Nephron progenitor cell (in vitro differentiated cells): ENCODE results near the gene ZFTA.
A peak's percentile ranks its signal among the peaks of the same experiment; 100 is the strongest.
"Not testable (repeated sequence)": the region's sequence is repeated elsewhere in the genome, so short reads cannot be mapped to it uniquely, and the experiment has no call there.

ENCODE experiments used
- DNase-seq: peaks from one replicate; pipeline ENCODE4 v3.0.0; 2021
- H3K27ac Mint-ChIP-seq: 2 replicates; pipeline ENCODE4 v1.8.0; 2021; ENCODE audit warnings: mild to moderate bottlenecking, moderate library complexity, mixed read lengths
- H3K27me3 Mint-ChIP-seq: 2 replicates; pipeline ENCODE4 v1.8.0; 2021; ENCODE audit warnings: mild to moderate bottlenecking, low read depth, mixed read lengths; ENCODE audit not compliant: poor library complexity
- H3K36me3 Mint-ChIP-seq: 2 replicates; pipeline ENCODE4 v1.8.0; 2021; ENCODE audit warnings: low read depth, mixed read lengths
- H3K4me1 Mint-ChIP-seq: 2 replicates; pipeline ENCODE4 v1.8.0; 2021; ENCODE audit warnings: mixed read lengths
- H3K4me3 Mint-ChIP-seq: 2 replicates; pipeline ENCODE4 v1.8.0; 2021; ENCODE audit warnings: mild to moderate bottlenecking, moderate library complexity, mixed read lengths
- H3K9me3 Mint-ChIP-seq: 2 replicates; pipeline ENCODE4 v1.8.0; 2021; ENCODE audit warnings: mild to moderate bottlenecking, moderate library complexity, mixed read lengths
- CTCF ChIP-seq: fragments of 200-600 bp; sonication (generic); IDR thresholded peaks from 2 replicates; pipeline ENCODE4 v1.5.0; 2021; ENCODE audit warnings: antibody characterized with exemption

The ZFTA gene

DNA sequence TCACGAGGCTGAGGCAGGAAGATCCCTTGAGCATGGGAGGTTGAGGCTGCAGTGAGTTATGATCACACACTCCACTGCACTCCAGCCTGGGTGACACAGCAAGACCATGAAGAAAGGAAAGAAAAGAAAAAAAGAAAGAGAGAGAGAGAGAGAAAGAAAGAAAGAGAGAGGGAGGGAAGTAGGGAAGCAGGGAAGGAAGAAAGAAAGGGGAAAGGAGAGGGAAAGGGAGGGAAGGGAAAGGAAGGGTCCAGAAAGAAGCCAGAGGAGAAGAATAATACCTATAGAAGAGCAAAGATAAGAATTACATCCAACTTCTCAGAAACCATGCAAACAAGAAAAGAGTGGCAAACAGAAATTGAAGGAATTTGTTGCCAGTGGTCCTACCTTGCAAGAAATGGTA, 17.2 kb upstream of the ZFTA start:
- no peaks in the 10 kb centered on the region for H3K36me3 Mint-ChIP-seq
- H3K27me3 Mint-ChIP-seq = peaks cover 8% of the 10 kb centered on the region
- H3K4me3 Mint-ChIP-seq = no peak overlapping the region
- no peak overlapping the region for H3K27ac Mint-ChIP-seq
- DNase-seq = no peak
- no peak for TF ChIP-seq CTCF
- peaks cover 18% of the 10 kb centered on the region for H3K4me1 Mint-ChIP-seq
- peaks cover 7% of the 10 kb centered on the region for H3K9me3 Mint-ChIP-seq

DNA sequence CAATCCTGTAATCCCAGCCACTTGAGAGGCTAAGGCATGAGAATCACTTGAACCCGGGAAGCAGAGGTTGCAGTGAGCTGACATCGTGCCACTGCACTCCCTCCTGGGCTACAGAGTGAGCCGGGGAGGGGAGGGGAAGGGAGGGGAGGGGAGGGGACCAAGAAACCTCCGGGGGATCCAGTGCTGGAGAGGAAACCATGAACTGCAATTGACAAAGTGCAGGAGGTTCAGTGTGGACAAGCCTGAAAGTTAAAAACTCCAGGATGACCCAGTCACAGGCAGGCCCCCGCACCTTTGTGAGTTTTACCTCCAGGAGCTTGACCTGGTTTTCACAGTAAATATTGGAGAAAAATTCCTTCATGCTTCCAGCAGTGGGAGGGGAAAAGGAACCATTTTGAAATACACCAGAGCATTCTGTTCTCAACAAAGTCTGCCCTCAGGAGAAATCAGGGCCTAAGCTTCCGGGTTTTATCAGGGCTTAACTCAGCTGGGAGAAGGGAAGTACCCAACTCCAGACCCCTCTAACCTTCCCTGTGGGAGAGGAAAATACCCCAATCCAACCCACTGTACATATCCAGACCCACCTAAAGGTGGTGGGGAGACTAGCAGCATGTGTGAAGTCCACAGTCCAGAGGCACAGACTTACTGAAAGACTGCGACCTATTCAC, 15.5 kb upstream of the ZFTA start:
- peak; percentile 7 for DNase-seq
- Mint-ChIP-seq H3K9me3 (no peaks in the 10 kb centered on the region), H3K4me3 (no peak overlapping the region), H3K4me1 (peaks cover 18% of the 10 kb centered on the region), H3K36me3 (no peaks in the 10 kb centered on the region), H3K27me3 (peaks cover 13% of the 10 kb centered on the region), H3K27ac (no peak overlapping the region)
- no peak for TF ChIP-seq CTCF

- H3K4me3 Mint-ChIP-seq = no peak overlapping the region
- H3K27ac Mint-ChIP-seq = no peak overlapping the region
- no peaks in the 10 kb centered on the region for H3K36me3 Mint-ChIP-seq
- peaks cover 26% of the 10 kb centered on the region for H3K27me3 Mint-ChIP-seq
- no peak for TF ChIP-seq CTCF
- no peaks in the 10 kb centered on the region for H3K9me3 Mint-ChIP-seq
- H3K4me1 Mint-ChIP-seq = peaks cover 23% of the 10 kb centered on the region
- DNase-seq = no peak
These were observed 14.2 kb upstream of the ZFTA start for GRCh38 chr11:63782749-63783148.

- no peak for DNase-seq
- peaks cover 48% of the 10 kb centered on the region for H3K27me3 Mint-ChIP-seq
- H3K27ac Mint-ChIP-seq = no peak overlapping the region
- no peaks in the 10 kb centered on the region for H3K36me3 Mint-ChIP-seq
- TF ChIP-seq CTCF = no peak
- peaks cover 6% of the 10 kb centered on the region for H3K4me1 Mint-ChIP-seq
- H3K9me3 Mint-ChIP-seq = peaks cover 5% of the 10 kb centered on the region
- no peak overlapping the region for H3K4me3 Mint-ChIP-seq
These were observed 10.5 kb upstream of the ZFTA start for GRCh38 chr11:63779039-63779438.

DNA sequence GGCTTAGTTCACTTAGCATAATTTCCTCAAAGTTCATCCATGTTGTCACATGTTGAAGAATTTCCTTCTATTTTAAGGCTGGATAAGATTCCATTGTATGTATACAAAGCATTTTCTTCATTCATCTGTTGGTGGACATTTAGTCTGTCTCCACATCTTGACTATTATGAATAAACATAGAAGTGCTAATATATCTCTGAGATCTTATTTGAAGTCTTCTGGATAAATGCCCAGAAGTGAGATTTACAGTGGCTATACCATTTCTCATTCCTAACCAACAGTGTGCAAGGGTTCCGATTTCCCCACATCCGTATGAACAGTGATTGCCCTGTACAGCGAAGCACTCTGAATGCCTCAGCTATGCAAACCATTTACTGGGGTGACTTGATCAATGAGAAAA, 6.6 kb upstream of the ZFTA start:
- Mint-ChIP-seq H3K9me3 (peaks cover 8% of the 10 kb centered on the region), H3K4me1 (peaks cover 28% of the 10 kb centered on the region), H3K36me3 (no peaks in the 10 kb centered on the region), H3K4me3 (no peak overlapping the region), H3K27ac (no peak overlapping the region), H3K27me3 (peaks cover 78% of the 10 kb centered on the region)
- DNase-seq = no peak
- TF ChIP-seq CTCF = no peak

DNA sequence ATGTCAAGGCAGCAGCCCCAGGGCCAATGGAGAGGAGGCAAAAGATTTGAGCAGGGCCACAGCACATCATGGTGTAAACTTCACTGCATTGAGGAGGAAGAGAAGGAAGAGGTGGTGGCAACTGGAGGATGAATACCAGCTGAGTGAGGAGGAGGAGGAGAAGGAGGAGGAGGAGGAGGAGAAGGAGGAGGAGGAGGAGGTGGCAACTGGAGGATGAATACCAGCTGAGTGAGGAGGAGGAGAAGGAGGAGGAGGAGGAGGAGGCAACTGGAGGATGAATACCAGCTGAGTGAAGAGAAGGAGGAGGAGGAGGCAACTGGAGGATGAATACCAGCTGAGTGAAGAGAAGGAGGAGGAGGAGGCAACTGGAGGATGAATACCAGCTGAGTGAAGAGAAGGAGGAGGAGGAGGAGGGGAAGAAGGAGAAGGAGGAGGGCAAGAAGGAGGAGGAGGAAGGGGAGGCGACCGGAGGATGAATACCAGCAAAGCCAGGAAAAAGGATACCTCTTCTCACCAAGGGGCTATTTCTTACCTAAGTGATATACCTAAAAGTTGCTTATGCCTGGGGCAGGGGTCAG, 3.3 kb upstream of the ZFTA start:
- DNase-seq, H3K9me3 Mint-ChIP-seq, H3K36me3 Mint-ChIP-seq, H3K27ac Mint-ChIP-seq: not testable (repeated sequence)
- H3K27me3 Mint-ChIP-seq = peaks cover 59% of the 10 kb centered on the region
- peak overlapping the region; percentile 11 for H3K4me3 Mint-ChIP-seq
- H3K4me1 Mint-ChIP-seq = peaks cover 37% of the 10 kb centered on the region
